Hepatocyte (in vitro differentiated cells): ENCODE data around the gene ABCB10.

ENCODE experiments used
- CTCF ChIP-seq: fragments of 200-600 bp; sonication (generic); IDR thresholded peaks from 2 replicates; pipeline ENCODE4 v1.5.1; 2016; ENCODE audit warnings: antibody characterized with exemption, mild to moderate bottlenecking; ENCODE audit not compliant: poor library complexity
- EZH2 ChIP-seq: fragments of 200-600 bp; sonication (generic); IDR thresholded peaks from 2 replicates; pipeline ENCODE4 v1.6.1; 2016; ENCODE audit warnings: antibody characterized with exemption, mild to moderate bottlenecking, borderline replicate concordance

GRCh38 chr1:229535230-229535629, 23.3 kb downstream of the ABCB10 start:
- TF ChIP-seq CTCF: no peak
- TF ChIP-seq EZH2: no peak
